HepG2 (cell line): ENCODE measurements around the gene ZBTB48. TPM values are rescaled to one million over a fixed set of nuclear protein-coding genes. Genes with fewer than 3 reads are reported as not detected.

Source experiments
- ATAC-seq: fragments of 200-7000 bp; cut with Tn5 transposase; 3 replicates; pipeline ENCODE4 v1.9.1; 2020; ENCODE audit warnings: mild to moderate bottlenecking, moderate library complexity
- BruUV-seq: library from RNA; stranded (reverse); fragments of 400-500 nt; replicated peaks from 2 replicates; lab custom pipeline; 2021; lab: Mats Ljungman, UMichigan
- CTCF ChIA-PET: fragments of 300-600 bp; formaldehyde crosslinking; extraction: SDS; loops from one replicate; lab custom pipeline; 2021; ENCODE audit warnings: low total read pairs, inconsistent platforms, low intra/inter-chr PET ratio; lab: Yijun Ruan, JAX
- POLR2A ChIA-PET: fragments of 350-600 bp; sonication (Branson Sonifier 250); formaldehyde crosslinking; loops from one replicate; lab custom pipeline; 2020; ENCODE audit warnings: antibody characterized with exemption, inconsistent platforms; lab: Yijun Ruan, JAX
- DNase-seq: peaks from one replicate; pipeline ENCODE4 v3.0.0-alpha.2; 2015; ENCODE audit warnings: low spot score
- FAIRE-seq: peaks from 3 replicates; lab custom pipeline; 2011; peaks lifted over from hg19 to GRCh38; lab: Jason Lieb, UNC
- H2AFZ ChIP-seq: one replicate; pipeline ENCODE4 v1.6.1; 2011; ENCODE audit warnings: low read length, inconsistent platforms
- H3K27ac ChIP-seq: fragments of 300-600 bp; 3 replicates; pipeline ENCODE4 v1.8.0; 2011; ENCODE audit warnings: mixed run types, mild to moderate bottlenecking, mixed read lengths, low read length, inconsistent platforms; ENCODE audit not compliant: insufficient read depth; ENCODE audit errors: extremely low read length
- H3K27me3 ChIP-seq, 2 experiments: fragments of 200-600 bp in 1 of 2; 2 replicates in 1 of 2; 3 replicates in 1 of 2; pipeline versions ENCODE4 v1.6.0 to v1.8.0; 2011; ENCODE audit warnings: low read length in 2 of 2, mild to moderate bottlenecking in 2 of 2, moderate library complexity in 2 of 2, inconsistent platforms in 1 of 2; ENCODE audit not compliant: insufficient read depth in 2 of 2, control insufficient read depth in 1 of 2
- H3K36me3 ChIP-seq, 2 experiments: fragments of 200-600 bp in 1 of 2; replicated peaks in 1 of 2; 2 replicates in 1 of 2; 3 replicates in 1 of 2; pipeline versions ENCODE4 v1.5.1 to v1.8.0; 2011; ENCODE audit warnings: low read length in 2 of 2, inconsistent platforms in 1 of 2; ENCODE audit not compliant: insufficient read depth in 2 of 2, control insufficient read depth in 1 of 2
- H3K4me1 ChIP-seq: 2 replicates; pipeline ENCODE4 v1.5.1; 2012; ENCODE audit warnings: low read length, inconsistent platforms; ENCODE audit not compliant: insufficient read depth
- H3K4me2 ChIP-seq: 2 replicates; pipeline ENCODE4 v1.6.0; 2011; ENCODE audit warnings: low read depth, low read length, inconsistent platforms
- H3K4me3 ChIP-seq, 3 experiments: fragments of 200-600 bp in 1 of 3; sonication (generic), shearing (Covaris generic) in 1 of 3; replicated peaks in 1 of 3; 2 replicates each; pipeline ENCODE4 v1.5.1; 2011 to 2016; ENCODE audit warnings: low read length in 3 of 3, inconsistent platforms in 2 of 3, low read depth in 2 of 3, mild to moderate bottlenecking in 2 of 3, control low read depth in 1 of 3, mixed read lengths in 1 of 3; ENCODE audit not compliant: insufficient read depth in 1 of 3
- H3K79me2 ChIP-seq: one replicate; pipeline ENCODE4 v1.6.1; 2011; ENCODE audit warnings: low read length, inconsistent platforms; ENCODE audit not compliant: insufficient read depth
- H3K9ac ChIP-seq: 2 replicates; pipeline ENCODE4 v1.6.0; 2011; ENCODE audit warnings: mild to moderate bottlenecking, low read depth, low read length, inconsistent platforms; ENCODE audit not compliant: insufficient read depth
- H3K9me3 ChIP-seq: 2 replicates; pipeline ENCODE4 v1.5.1; 2012; ENCODE audit warnings: mild to moderate bottlenecking, low read length
- H4K20me1 ChIP-seq: 2 replicates; pipeline ENCODE4 v1.6.0; 2011; ENCODE audit warnings: inconsistent platforms, mild to moderate bottlenecking, low read length, moderate library complexity; ENCODE audit not compliant: insufficient read depth
- AGO1 ChIP-seq: fragments of 200-400 bp; formaldehyde crosslinking; IDR thresholded peaks from 2 replicates; pipeline ENCODE4 v1.6.1; 2017; ENCODE audit warnings: mild to moderate bottlenecking, low read depth, low read length, moderate library complexity; ENCODE audit not compliant: poor library complexity, severe bottlenecking
- AGO2 ChIP-seq: fragments of 200-400 bp; formaldehyde crosslinking; optimal IDR thresholded peaks from 2 replicates; pipeline ENCODE3; 2017; ENCODE audit warnings: mild to moderate bottlenecking, low read depth, low read length, moderate library complexity
- CCAR2 ChIP-seq: fragments of 200-400 bp; formaldehyde crosslinking; optimal IDR thresholded peaks from 2 replicates; pipeline ENCODE3; 2018; ENCODE audit warnings: low read depth, mild to moderate bottlenecking, low read length, moderate library complexity
- GATAD1 ChIP-seq: IDR thresholded peaks from 2 replicates; pipeline ENCODE4 v1.6.1; 2016; ENCODE audit warnings: missing genetic modification reagents, missing compliant biosample characterization
- MZF1 ChIP-seq: sonication (generic); formaldehyde crosslinking; IDR thresholded peaks from 2 replicates; pipeline ENCODE4 v1.8.1; 2023; ENCODE audit warnings: mild to moderate bottlenecking, missing genetic modification reagents, borderline replicate concordance
- RBM22 ChIP-seq: fragments of 200-400 bp; formaldehyde crosslinking; optimal IDR thresholded peaks from 2 replicates; pipeline ENCODE3; 2017; ENCODE audit warnings: mild to moderate bottlenecking, low read length, moderate library complexity
- SIN3A ChIP-seq: IDR thresholded peaks from 2 replicates; pipeline ENCODE4 v1.6.1; 2011; ENCODE audit warnings: low read depth, mild to moderate bottlenecking, control low read depth, low read length, borderline replicate concordance
- YY1 ChIP-seq: IDR thresholded peaks from 2 replicates; pipeline ENCODE4 v1.6.1; 2011; ENCODE audit warnings: low read length, low read depth, moderate library complexity, mild to moderate bottlenecking; ENCODE audit not compliant: insufficient read depth, insufficient replicate concordance
- ZNF878 ChIP-seq: sonication (generic); formaldehyde crosslinking; IDR thresholded peaks from 2 replicates; pipeline ENCODE4 v1.8.1; 2023; ENCODE audit warnings: mild to moderate bottlenecking, missing genetic modification reagents, moderate library complexity
- WGBS: methylation state at CpG from one replicate; pipeline ENCODE4 v1.1.6; 2017; ENCODE audit warnings: low lambda C conversion rate; 5-methylcytosine and 5-hydroxymethylcytosine counted together
- in situ Hi-C: cut with HindIII; loops from 2 replicates; pipeline ENCODE4 v1.10.0; 2017; ENCODE audit warnings: low pct_unique_long_range_greater_than_20kb; ENCODE audit not compliant: extremely low pct_ligation_motif_present
- intact Hi-C: fragments of 100-400 bp; cut with micrococcal nuclease; formaldehyde crosslinking; loops from one replicate; pipeline ENCODE4 v1.10.0; 2022; ENCODE audit not compliant: unreplicated experiment
- polyA plus RNA-seq, 8 experiments: library from polyadenylated mRNA; depleted of rRNA in 3 of 8; stranded (reverse) in 7 of 8; unstranded in 1 of 8; fragments of >200 nt; fragmentation: Illumina TruSeq in 4 of 8; extraction: Trizol in 4 of 8; gene quantifications; 2 replicates each; pipeline versions ENCODE4 v1.2.1 to v1.2.3, GENCODE V29; 2011 to 2016; ENCODE audit warnings: low read depth in 4 of 8, missing spikeins in 1 of 8, mixed read lengths in 1 of 8; ENCODE audit not compliant: insufficient read depth in 1 of 8
- total RNA-seq, 5 experiments: library from RNA; depleted of rRNA; stranded (reverse); fragments of >200 nt; fragmentation: Illumina TruSeq; extraction: Trizol; gene quantifications; 2 replicates each; pipeline ENCODE4 v1.2.3, GENCODE V29; 2016; ENCODE audit warnings: low read depth in 1 of 5

ZBTB48 gene
- total and polyA plus RNA-seq, 2 of the 13 experiments (the other 11 are each of a cell fraction or from before 2014, with no cell fraction given), result 13.0 to 17.1 TPM

- POLR2A ChIA-PET, result interaction anchor here (0.6 to 1.4 kb wide), 2 partner anchors 9 to 39 kb away, joined by 3 to 5 read pairs; no protein-coding TSS in a partner anchor
- ATAC-seq, result no peak
Observed at GRCh38 chr1:6591644-6592043, 11.8 kb downstream of the ZBTB48 start.

GRCh38 chr1:6592441-6592840 is 12.6 kb downstream of the ZBTB48 start:
- 92% methylated on average over 4 of the region's 5 CpGs for WGBS
- no peak for TF ChIP-seq ZNF878 (CRISPR knock-in tag)
- no peak for TF ChIP-seq GATAD1 (CRISPR knock-in tag)
- TF ChIP-seq MZF1 (CRISPR knock-in tag), result no peak
- peak; percentile 41 for TF ChIP-seq RBM22
- TF ChIP-seq YY1, result no peak
- no peak for TF ChIP-seq SIN3A
- TF ChIP-seq AGO1, result peak; percentile 12
- TF ChIP-seq, all 625 proteins: peak for 2
- in situ Hi-C loops, result no loop called here
- Histone ChIP-seq H3K4me1 (peaks cover 10% of the 10 kb centered on the region), H3K27ac (no peak overlapping the region), H3K9ac (no peak overlapping the region), H3K4me3 (no peak overlapping the region), H4K20me1 (peaks cover 36% of the 10 kb centered on the region), H3K4me2 (no peak overlapping the region), H3K9me3 (no peaks in the 10 kb centered on the region), H3K36me3 (peaks cover 41 to 83% of the 10 kb centered on the region in 2 experiments), H2AFZ (no peak overlapping the region), H3K79me2 (peaks cover 16% of the 10 kb centered on the region), H3K27me3 (no peaks in the 10 kb centered on the region)
- no TSS peak for BruUV-seq
- POLR2A ChIA-PET, result interaction anchor here (1.4 kb wide), 1 partner anchor 9 kb away, joined by 5 read pairs; no protein-coding TSS in a partner anchor
- DNase-seq, result no peak
- intact Hi-C loops, result no loop called here
- CTCF ChIA-PET, result no interaction called here
- ATAC-seq, result no peak
- FAIRE-seq, result no peak

More at GRCh38 chr1:6591644-6592043, 11.8 kb downstream of the ZBTB48 start:
- H3K27me3 ChIP-seq, result no peaks in the 10 kb centered on the region
- H3K36me3 ChIP-seq, result peaks cover 34 to 76% of the 10 kb centered on the region in 2 experiments
- in situ Hi-C loops (no loop called here), intact Hi-C loops (no loop called here)
- peaks cover 28% of the 10 kb centered on the region for H4K20me1 ChIP-seq
- BruUV-seq, result no TSS peak
- no peak for FAIRE-seq
- CTCF ChIA-PET, result no interaction called here
- no peak overlapping the region for H3K4me2 ChIP-seq
- 98% methylated on average over 6 of the region's 6 CpGs for WGBS
- no peak for DNase-seq
- peaks cover 11% of the 10 kb centered on the region for H3K79me2 ChIP-seq
- H3K9ac ChIP-seq, result no peak overlapping the region
- no peaks in the 10 kb centered on the region for H3K9me3 ChIP-seq
- no peak overlapping the region for H3K4me3 ChIP-seq
- no peak overlapping the region for H3K27ac ChIP-seq
- H2AFZ ChIP-seq, result no peak overlapping the region
- H3K4me1 ChIP-seq, result 0 out of 2 replicates have a peak, but pooled peaks cover 2% of the 10 kb centered on the region
- TF ChIP-seq CCAR2, result no peak
- peak; percentile 44 for TF ChIP-seq AGO2
